Upper lobe of left lung (tissue), 6 donors: ENCODE data around the gene SPDEF. TPM values are rescaled to one million over a fixed set of nuclear protein-coding genes. Genes with fewer than 3 reads are reported as not detected.

Experiments used
- ATAC-seq, 2 donors: fragments of 200-7000 bp; cut with Tn5 transposase; one replicate each; pipeline ENCODE4 v1.9.1; 2022; ENCODE audit warnings: mild to moderate bottlenecking in 2 of 2, moderate library complexity in 2 of 2; ENCODE audit not compliant: low FRiP score in 2 of 2
- DNase-seq, 2 donors: peaks; one replicate each; pipeline ENCODE4 v3.0.0-alpha.2; 2019 to 2020
- H3K27ac ChIP-seq, 4 donors: fragments of 200-600 bp; sonication (generic); one replicate each; pipeline ENCODE4 v1.5.1; 2016 to 2019
- H3K27me3 ChIP-seq, 4 donors: fragments of 200-600 bp; sonication (generic); one replicate each; pipeline ENCODE4 v1.5.1; 2017 to 2019
- H3K36me3 ChIP-seq, 4 donors: fragments of 200-600 bp; sonication (generic); one replicate each; pipeline ENCODE4 v1.5.1; 2016 to 2019
- H3K4me1 ChIP-seq, 4 donors: fragments of 200-600 bp; sonication (generic); one replicate each; pipeline ENCODE4 v1.5.1; 2018 to 2019
- H3K4me3 ChIP-seq, 4 donors: fragments of 200-600 bp; sonication (generic); one replicate each; pipeline ENCODE4 v1.5.1; 2017 to 2019; ENCODE audit warnings: mild to moderate bottlenecking in 2 of 4, moderate library complexity in 1 of 4
- H3K9me3 ChIP-seq, 4 donors: fragments of 200-600 bp; sonication (generic); one replicate each; pipeline ENCODE4 v1.5.1; 2018 to 2019
- EP300 ChIP-seq, 4 donors: sonication (generic); formaldehyde crosslinking; IDR thresholded peaks; one replicate each; pipeline ENCODE4 v1.5.1; 2017; ENCODE audit warnings: antibody characterized with exemption in 4 of 4, control low read depth in 2 of 4
- POLR2A ChIP-seq, 4 donors: fragments of 450-650 bp; IDR thresholded peaks; one replicate each; pipeline ENCODE4 v1.5.1; 2016 to 2017; ENCODE audit warnings: antibody characterized with exemption in 4 of 4, mild to moderate bottlenecking in 2 of 4
- POLR2AphosphoS5 ChIP-seq, 2 donors: sonication (generic); formaldehyde crosslinking; IDR thresholded peaks; one replicate each; pipeline ENCODE4 v1.5.1; 2017; ENCODE audit warnings: antibody characterized with exemption in 2 of 2
- WGBS, 2 donors: methylation state at CpG; one replicate each; pipeline ENCODE4 v1.1.5; 2017 to 2018; 5-methylcytosine and 5-hydroxymethylcytosine counted together
- total RNA-seq, 6 donors: library from RNA; depleted of rRNA in 4 of 6; stranded (reverse); fragments of >200 nt in 4 of 6; gene quantifications; one replicate each; pipeline versions ENCODE4 v1.1.0 to v1.2.1, GENCODE V29; 2016 to 2021
- TF ChIP-seq, protein P1 (sequence below), 6 experiments: fragments of 450-650 bp in 4 of 6; fragments of 200-600 bp in 2 of 6; sonication (generic) in 2 of 6; IDR thresholded peaks; one replicate each; pipeline ENCODE4 v1.5.1; 2016 to 2019; ENCODE audit warnings: antibody characterized with exemption in 6 of 6
- donor health status: DM: no; HTN: no; CAD: no; lungs with moderate emphysema.
- donor health status: DM: no; HTN: yes; CAD: no; lungs with severe emphysema.

SPDEF gene
- total RNA-seq, 6 donors from 2014 or later: 0.61 to 5.2 (median 3.8) TPM

DNA sequence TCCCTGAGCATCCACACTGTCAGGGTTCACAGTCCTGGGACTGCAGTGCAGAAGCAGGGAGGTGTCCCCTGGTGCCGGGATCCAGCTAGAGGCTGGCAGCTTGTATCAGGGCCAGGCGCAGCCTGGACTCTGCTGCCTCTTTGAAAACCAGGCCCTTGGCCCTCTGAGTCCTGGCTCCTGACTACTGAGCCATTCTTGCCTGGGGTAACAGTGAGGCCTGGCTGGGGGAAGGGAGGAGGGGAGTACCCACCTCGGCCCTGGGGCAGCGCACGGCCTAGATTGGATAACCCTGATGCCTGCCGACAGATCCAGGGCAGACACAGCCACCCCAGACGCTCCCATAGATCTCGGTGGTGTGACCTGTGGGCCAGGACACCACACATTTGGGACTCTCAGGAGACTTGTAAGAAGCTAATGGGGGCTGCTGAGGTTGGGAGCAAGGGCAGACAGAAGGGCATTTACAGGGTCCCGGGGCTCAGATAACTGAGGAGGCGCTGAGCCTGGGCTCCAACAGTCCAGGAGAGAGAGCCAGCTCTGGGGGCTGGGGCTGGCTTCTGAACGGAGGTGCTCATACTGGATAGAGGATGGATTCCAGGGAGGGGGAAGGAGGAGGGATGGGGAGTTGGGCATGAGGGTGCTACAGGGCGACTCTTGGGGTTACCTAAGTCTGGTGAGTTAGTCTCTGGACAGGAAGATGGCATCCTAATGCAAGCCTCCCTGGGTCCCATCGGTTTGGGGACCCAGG lies 30.5 kb downstream of the SPDEF start:
- Histone ChIP-seq H3K36me3 (no peaks in the 10 kb centered on the region), H3K9me3 (no peaks in the 10 kb centered on the region), H3K4me1 (peaks cover 3 to 13% (median 7%) of the 10 kb centered on the region in 4 donors), H3K27me3 (no peaks in the 10 kb centered on the region), H3K4me3 (no peak overlapping the region), H3K27ac (no peak overlapping the region)
- ATAC-seq (no peak), DNase-seq (peak in 1 of 2 donors; percentile 43)
- 91 to 98% methylated on average over 6 to 13 of the region's 13 CpGs for WGBS, 2 donors
- no peak for TF ChIP-seq EP300 (IDR thresholded peaks at IDR 0.05)
- no peak for TF ChIP-seq POLR2A (IDR thresholded peaks at IDR 0.05)
- TF ChIP-seq POLR2AphosphoS5 (IDR thresholded peaks at IDR 0.05): no peak
- TF ChIP-seq, protein P1, sequence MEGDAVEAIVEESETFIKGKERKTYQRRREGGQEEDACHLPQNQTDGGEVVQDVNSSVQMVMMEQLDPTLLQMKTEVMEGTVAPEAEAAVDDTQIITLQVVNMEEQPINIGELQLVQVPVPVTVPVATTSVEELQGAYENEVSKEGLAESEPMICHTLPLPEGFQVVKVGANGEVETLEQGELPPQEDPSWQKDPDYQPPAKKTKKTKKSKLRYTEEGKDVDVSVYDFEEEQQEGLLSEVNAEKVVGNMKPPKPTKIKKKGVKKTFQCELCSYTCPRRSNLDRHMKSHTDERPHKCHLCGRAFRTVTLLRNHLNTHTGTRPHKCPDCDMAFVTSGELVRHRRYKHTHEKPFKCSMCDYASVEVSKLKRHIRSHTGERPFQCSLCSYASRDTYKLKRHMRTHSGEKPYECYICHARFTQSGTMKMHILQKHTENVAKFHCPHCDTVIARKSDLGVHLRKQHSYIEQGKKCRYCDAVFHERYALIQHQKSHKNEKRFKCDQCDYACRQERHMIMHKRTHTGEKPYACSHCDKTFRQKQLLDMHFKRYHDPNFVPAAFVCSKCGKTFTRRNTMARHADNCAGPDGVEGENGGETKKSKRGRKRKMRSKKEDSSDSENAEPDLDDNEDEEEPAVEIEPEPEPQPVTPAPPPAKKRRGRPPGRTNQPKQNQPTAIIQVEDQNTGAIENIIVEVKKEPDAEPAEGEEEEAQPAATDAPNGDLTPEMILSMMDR (IDR thresholded peaks at IDR 0.05): no peak

DNA sequence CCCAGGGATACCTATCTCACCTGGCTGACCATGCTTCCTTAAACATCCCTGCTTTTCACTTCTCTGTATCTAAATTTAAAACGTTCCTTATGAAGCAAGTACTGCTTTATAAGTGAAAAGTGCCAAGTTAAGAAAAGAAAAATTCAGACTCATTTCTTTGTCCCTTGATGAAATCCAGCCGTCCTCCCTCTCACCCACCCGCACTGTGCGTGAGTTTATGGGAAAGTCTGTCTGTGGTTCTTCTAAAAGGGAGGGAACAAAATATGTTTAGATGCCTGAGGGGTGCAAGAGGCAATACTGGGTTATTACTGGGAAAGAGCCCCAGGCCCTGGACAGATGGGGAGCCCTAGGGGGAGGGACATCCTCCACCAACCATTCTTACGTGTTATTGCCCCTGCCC lies 31.2 kb downstream of the SPDEF start:
- TF ChIP-seq, protein P1 (IDR thresholded peaks at IDR 0.05): no peak
- TF ChIP-seq POLR2AphosphoS5 (IDR thresholded peaks at IDR 0.05) (no peak), POLR2A (IDR thresholded peaks at IDR 0.05) (no peak), EP300 (IDR thresholded peaks at IDR 0.05) (no peak)
- Histone ChIP-seq H3K4me3 (no peak overlapping the region), H3K9me3 (no peaks in the 10 kb centered on the region), H3K4me1 (peaks cover 3 to 13% (median 7%) of the 10 kb centered on the region in 4 donors), H3K36me3 (no peaks in the 10 kb centered on the region), H3K27ac (no peak overlapping the region), H3K27me3 (no peaks in the 10 kb centered on the region)
- ATAC-seq (no peak), DNase-seq (no peak)
- WGBS, 2 donors: 84 to 86% methylated on average over 5 of the region's 5 CpGs

DNA sequence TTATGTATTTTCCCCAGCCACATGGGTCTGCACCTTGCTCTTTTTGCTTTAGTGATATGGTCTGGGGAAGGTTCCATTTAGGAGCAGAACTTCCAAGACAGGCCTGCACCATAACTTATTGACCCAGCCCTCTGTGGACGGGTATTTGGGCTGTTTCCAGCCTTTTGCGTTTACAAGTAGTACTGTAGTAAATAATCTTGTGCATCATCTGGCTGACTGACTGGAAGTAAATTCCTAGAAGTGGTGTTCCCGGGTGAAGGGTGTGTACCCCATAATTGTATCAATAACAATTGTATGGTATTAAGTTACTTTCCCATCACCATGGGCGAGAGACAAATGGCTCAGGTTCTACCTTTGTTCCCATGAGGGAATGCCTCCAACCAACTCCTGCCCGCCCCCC lies 31.6 kb downstream of the SPDEF start:
- Histone ChIP-seq H3K27ac (no peak overlapping the region), H3K4me3 (no peak overlapping the region), H3K9me3 (no peaks in the 10 kb centered on the region), H3K36me3 (no peaks in the 10 kb centered on the region), H3K4me1 (peaks cover 3 to 13% (median 7%) of the 10 kb centered on the region in 4 donors), H3K27me3 (no peaks in the 10 kb centered on the region)
- ATAC-seq (no peak), DNase-seq (no peak)
- TF ChIP-seq, protein P1 (IDR thresholded peaks at IDR 0.05): no peak
- TF ChIP-seq EP300 (IDR thresholded peaks at IDR 0.05) (no peak), POLR2A (IDR thresholded peaks at IDR 0.05) (no peak), POLR2AphosphoS5 (IDR thresholded peaks at IDR 0.05) (no peak)
- 81 to 83% methylated on average over 5 of the region's 5 CpGs for WGBS, 2 donors

DNA sequence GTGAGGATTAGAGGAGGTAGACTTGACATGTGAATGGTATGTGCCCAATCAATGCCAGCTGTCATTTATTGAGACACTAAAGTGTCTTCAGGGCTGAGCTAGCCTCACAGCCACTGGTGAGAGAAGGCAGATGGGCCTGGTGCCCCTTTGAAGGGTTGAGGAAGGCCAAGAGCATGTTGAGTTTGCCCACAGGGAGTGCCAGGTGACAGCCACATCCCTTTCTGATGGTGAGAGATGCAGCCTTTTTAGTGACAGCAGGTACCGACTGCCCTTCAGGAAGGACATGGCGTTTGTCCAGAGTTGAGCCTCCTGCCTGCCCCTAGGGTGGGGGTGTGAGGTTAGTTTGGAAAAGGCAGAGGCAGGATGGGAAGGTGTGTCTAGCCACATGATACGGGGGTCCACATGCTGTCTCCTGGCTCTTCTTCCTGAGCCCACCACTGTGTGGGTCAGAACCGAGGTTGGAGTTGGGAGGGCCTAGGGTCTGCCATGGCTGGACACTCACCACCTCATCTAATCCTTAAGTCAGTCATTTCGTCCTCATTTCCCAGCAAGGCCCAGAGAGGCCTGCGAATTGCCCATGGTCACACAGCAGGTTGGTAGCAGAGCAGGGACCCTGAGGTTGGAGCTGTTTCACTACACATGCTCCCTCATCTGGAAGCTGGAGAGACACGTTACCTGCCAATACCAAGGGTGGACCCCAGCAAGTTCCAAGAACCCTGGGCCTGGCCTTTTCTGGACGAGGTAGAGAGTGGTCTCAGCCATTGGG lies 32.5 kb downstream of the SPDEF start:
- no peaks in the 10 kb centered on the region for H3K36me3 ChIP-seq
- no peak for DNase-seq
- ATAC-seq: no peak
- TF ChIP-seq POLR2AphosphoS5 (IDR thresholded peaks at IDR 0.05): no peak
- no peak for TF ChIP-seq EP300 (IDR thresholded peaks at IDR 0.05)
- TF ChIP-seq, protein P1 (IDR thresholded peaks at IDR 0.05): no peak
- TF ChIP-seq POLR2A (IDR thresholded peaks at IDR 0.05): no peak
- no peaks in the 10 kb centered on the region for H3K27me3 ChIP-seq
- 82 to 86% methylated on average over 7 to 8 of the region's 8 CpGs for WGBS, 2 donors
- H3K4me3 ChIP-seq: no peak overlapping the region
- peaks cover 3 to 13% (median 7%) of the 10 kb centered on the region in 4 donors for H3K4me1 ChIP-seq
- H3K27ac ChIP-seq: no peak overlapping the region
- no peaks in the 10 kb centered on the region for H3K9me3 ChIP-seq
